HUES6 (cell line): ENCODE results near the gene KCNJ10.

Source experiments
- H3K27ac ChIP-seq: 2 replicates; pipeline ENCODE4 v1.7.0; 2013; ENCODE audit warnings: low read depth, mild to moderate bottlenecking, low read length, inconsistent platforms
- H3K27me3 ChIP-seq: 2 replicates; pipeline ENCODE4 v1.6.1; 2013; ENCODE audit warnings: low read length; ENCODE audit not compliant: control insufficient read depth, insufficient read depth
- H3K36me3 ChIP-seq: 2 replicates; pipeline ENCODE4 v1.6.1; 2013; ENCODE audit warnings: low read length; ENCODE audit not compliant: control insufficient read depth, insufficient read depth
- H3K4me1 ChIP-seq: 2 replicates; pipeline ENCODE4 v1.6.1; 2013; ENCODE audit warnings: low read length; ENCODE audit not compliant: control insufficient read depth, insufficient read depth
- H3K4me3 ChIP-seq: 2 replicates; pipeline ENCODE4 v1.5.1; 2013; ENCODE audit warnings: low read depth, low read length
- H3K9ac ChIP-seq: one replicate; pipeline ENCODE4 v1.6.1; 2013; ENCODE audit warnings: mild to moderate bottlenecking, low read length
- H3K9me3 ChIP-seq: 2 replicates; pipeline ENCODE4 v1.6.1; 2013; ENCODE audit warnings: low read depth, low read length; ENCODE audit not compliant: control insufficient read depth, insufficient read depth

KCNJ10 gene

GRCh38 chr1:160068225-160068624 is 1.7 kb downstream of the KCNJ10 start:
- Histone ChIP-seq H3K4me3 (no peak overlapping the region), H3K9me3 (no peaks in the 10 kb centered on the region), H3K27ac (no peak overlapping the region), H3K36me3 (no peaks in the 10 kb centered on the region), H3K9ac (no peak overlapping the region), H3K4me1 (peaks cover 13% of the 10 kb centered on the region), H3K27me3 (peaks cover 59% of the 10 kb centered on the region)

- H3K9me3 ChIP-seq: no peaks in the 10 kb centered on the region
- no peak overlapping the region for H3K9ac ChIP-seq
- peaks cover 55% of the 10 kb centered on the region for H3K27me3 ChIP-seq
- H3K27ac ChIP-seq: no peak overlapping the region
- H3K36me3 ChIP-seq: no peaks in the 10 kb centered on the region
- no peak overlapping the region for H3K4me3 ChIP-seq
- H3K4me1 ChIP-seq: peaks cover 19% of the 10 kb centered on the region
These were observed 2.9 kb downstream of the KCNJ10 start for GRCh38 chr1:160066829-160067745.

GRCh38 chr1:160064746-160065145 is 5.2 kb downstream of the KCNJ10 start:
- H3K4me3 ChIP-seq: no peak overlapping the region
- no peak overlapping the region for H3K9ac ChIP-seq
- no peaks in the 10 kb centered on the region for H3K9me3 ChIP-seq
- H3K27ac ChIP-seq: no peak overlapping the region
- peaks cover 41% of the 10 kb centered on the region for H3K27me3 ChIP-seq
- H3K36me3 ChIP-seq: no peaks in the 10 kb centered on the region
- peaks cover 28% of the 10 kb centered on the region for H3K4me1 ChIP-seq

- Histone ChIP-seq H3K27ac (no peak overlapping the region), H3K27me3 (peaks cover 35% of the 10 kb centered on the region), H3K4me1 (peaks cover 25% of the 10 kb centered on the region), H3K4me3 (no peak overlapping the region), H3K36me3 (no peaks in the 10 kb centered on the region), H3K9me3 (no peaks in the 10 kb centered on the region), H3K9ac (no peak overlapping the region)
These were observed 5.8 kb downstream of the KCNJ10 start for GRCh38 chr1:160064164-160064563.

- H3K27ac ChIP-seq: no peak overlapping the region
- H3K27me3 ChIP-seq: peaks cover 25% of the 10 kb centered on the region
- H3K9me3 ChIP-seq: no peaks in the 10 kb centered on the region
- H3K4me1 ChIP-seq: peaks cover 25% of the 10 kb centered on the region
- no peak overlapping the region for H3K4me3 ChIP-seq
- H3K9ac ChIP-seq: no peak overlapping the region
- H3K36me3 ChIP-seq: no peaks in the 10 kb centered on the region
These were observed 6.8 kb downstream of the KCNJ10 start for GRCh38 chr1:160063176-160063575.

GRCh38 chr1:160062230-160062532 is 7.8 kb downstream of the KCNJ10 start:
- H3K27ac ChIP-seq: no peak overlapping the region
- H3K36me3 ChIP-seq: no peaks in the 10 kb centered on the region
- no peak overlapping the region for H3K9ac ChIP-seq
- peaks cover 16% of the 10 kb centered on the region for H3K27me3 ChIP-seq
- H3K9me3 ChIP-seq: no peaks in the 10 kb centered on the region
- H3K4me1 ChIP-seq: peaks cover 20% of the 10 kb centered on the region
- H3K4me3 ChIP-seq: no peak overlapping the region

- H3K9me3 ChIP-seq: no peaks in the 10 kb centered on the region
- peaks cover 11% of the 10 kb centered on the region for H3K27me3 ChIP-seq
- no peaks in the 10 kb centered on the region for H3K36me3 ChIP-seq
- no peak overlapping the region for H3K9ac ChIP-seq
- H3K4me3 ChIP-seq: no peak overlapping the region
- H3K27ac ChIP-seq: no peak overlapping the region
- peaks cover 16% of the 10 kb centered on the region for H3K4me1 ChIP-seq
These were observed 8.4 kb downstream of the KCNJ10 start for GRCh38 chr1:160061369-160062229.

- H3K27ac ChIP-seq: no peak overlapping the region
- no peaks in the 10 kb centered on the region for H3K36me3 ChIP-seq
- H3K9ac ChIP-seq: no peak overlapping the region
- peaks cover 18% of the 10 kb centered on the region for H3K4me1 ChIP-seq
- H3K27me3 ChIP-seq: 0 out of 2 replicates have a peak, but pooled peaks cover 7% of the 10 kb centered on the region
- no peak overlapping the region for H3K4me3 ChIP-seq
- no peaks in the 10 kb centered on the region for H3K9me3 ChIP-seq
These were observed 11.9 kb downstream of the KCNJ10 start for GRCh38 chr1:160058087-160058486.

- Histone ChIP-seq H3K9me3 (no peaks in the 10 kb centered on the region), H3K4me3 (no peak overlapping the region), H3K27me3 (peaks cover 15% of the 10 kb centered on the region; the same call in 1 of the 2 replicates), H3K9ac (no peak overlapping the region), H3K36me3 (no peaks in the 10 kb centered on the region), H3K4me1 (peaks cover 8% of the 10 kb centered on the region), H3K27ac (no peak overlapping the region)
These were observed 13.3 kb downstream of the KCNJ10 start for GRCh38 chr1:160056648-160057169.

- Histone ChIP-seq H3K27me3 (peaks cover 12% of the 10 kb centered on the region), H3K9ac (no peak overlapping the region), H3K4me1 (peaks cover 7% of the 10 kb centered on the region), H3K27ac (no peak overlapping the region), H3K9me3 (no peaks in the 10 kb centered on the region), H3K4me3 (no peak overlapping the region), H3K36me3 (no peaks in the 10 kb centered on the region)
These were observed 16.2 kb downstream of the KCNJ10 start for GRCh38 chr1:160053548-160054365.
